Glutamatergic neuron (in vitro differentiated cells): Measurements from ENCODE around the gene FAAP20. TPM values are rescaled to one million over a fixed set of nuclear protein-coding genes. Genes with fewer than 3 reads are reported as not detected.

Source experiments
- DNase-seq: peaks from one replicate; pipeline ENCODE4 v3.0.0; 2022
- H3K27ac Mint-ChIP-seq: one replicate; pipeline ENCODE4 v1.8.0; 2020; ENCODE audit warnings: mild to moderate bottlenecking, mixed read lengths, inconsistent platforms; ENCODE audit not compliant: unreplicated experiment
- H3K27me3 Mint-ChIP-seq: one replicate; pipeline ENCODE4 v1.8.0; 2020; ENCODE audit warnings: mild to moderate bottlenecking, moderate library complexity, mixed read lengths, inconsistent platforms; ENCODE audit not compliant: unreplicated experiment
- H3K36me3 Mint-ChIP-seq: one replicate; pipeline ENCODE4 v1.8.0; 2020; ENCODE audit warnings: mild to moderate bottlenecking, mixed read lengths, inconsistent platforms; ENCODE audit not compliant: unreplicated experiment
- H3K4me1 Mint-ChIP-seq: one replicate; pipeline ENCODE4 v1.8.0; 2020; ENCODE audit warnings: mild to moderate bottlenecking, low read depth, mixed read lengths, inconsistent platforms; ENCODE audit not compliant: unreplicated experiment
- H3K4me3 Mint-ChIP-seq: one replicate; pipeline ENCODE4 v1.8.0; 2020; ENCODE audit warnings: mild to moderate bottlenecking, mixed read lengths, inconsistent platforms; ENCODE audit not compliant: unreplicated experiment
- H3K9me3 Mint-ChIP-seq: one replicate; pipeline ENCODE4 v1.8.0; 2020; ENCODE audit warnings: mild to moderate bottlenecking, moderate library complexity, mixed read lengths, inconsistent platforms; ENCODE audit not compliant: unreplicated experiment
- CTCF ChIP-seq: fragments of 200-600 bp; sonication (generic); IDR thresholded peaks from one replicate; pipeline ENCODE4 v1.5.0; 2021; ENCODE audit not compliant: partially characterized antibody, unreplicated experiment
- total RNA-seq: library from RNA; stranded (reverse); fragmentation: NEBNext Ultra II Directional; extraction: Animal tissue kit (Norgen Biotek cat#: 25700); gene quantifications from one replicate; pipeline ENCODE4 v1.2.1, GENCODE V29; 2021; ENCODE audit not compliant: unreplicated experiment

Gene FAAP20
- total RNA-seq, 1 donor from 2014 or later = 111 TPM

- no peak overlapping the region for H3K4me3 Mint-ChIP-seq
- peaks cover 13% of the 10 kb centered on the region for H3K9me3 Mint-ChIP-seq
- no peak for DNase-seq
- H3K4me1 Mint-ChIP-seq = no peaks in the 10 kb centered on the region
- H3K36me3 Mint-ChIP-seq = peaks cover 7% of the 10 kb centered on the region
- H3K27me3 Mint-ChIP-seq = peaks cover 7% of the 10 kb centered on the region
- no peak for TF ChIP-seq CTCF
- H3K27ac Mint-ChIP-seq = no peak overlapping the region
Measured at GRCh38 chr1:2169200-2169836, 25.3 kb downstream of the FAAP20 start.

GRCh38 chr1:2168535-2168934 is 26.0 kb downstream of the FAAP20 start:
- no peak for TF ChIP-seq CTCF
- H3K4me1 Mint-ChIP-seq = no peaks in the 10 kb centered on the region
- peaks cover 7% of the 10 kb centered on the region for H3K36me3 Mint-ChIP-seq
- no peak overlapping the region for H3K27ac Mint-ChIP-seq
- peaks cover 7% of the 10 kb centered on the region for H3K27me3 Mint-ChIP-seq
- no peak overlapping the region for H3K4me3 Mint-ChIP-seq
- peaks cover 13% of the 10 kb centered on the region for H3K9me3 Mint-ChIP-seq
- no peak for DNase-seq

- Mint-ChIP-seq H3K9me3 (peaks cover 11% of the 10 kb centered on the region), H3K27ac (no peak overlapping the region), H3K4me1 (no peaks in the 10 kb centered on the region), H3K4me3 (no peak overlapping the region), H3K36me3 (peaks cover 7% of the 10 kb centered on the region), H3K27me3 (peaks cover 5% of the 10 kb centered on the region)
- no peak for DNase-seq
- no peak for TF ChIP-seq CTCF
Measured at GRCh38 chr1:2168090-2168489, 26.5 kb downstream of the FAAP20 start.

- Mint-ChIP-seq H3K4me3 (no peak overlapping the region), H3K4me1 (no peaks in the 10 kb centered on the region), H3K27me3 (peaks cover 4% of the 10 kb centered on the region), H3K36me3 (peaks cover 14% of the 10 kb centered on the region), H3K27ac (no peak overlapping the region), H3K9me3 (peaks cover 13% of the 10 kb centered on the region)
- no peak for DNase-seq
- TF ChIP-seq CTCF = no peak
Measured at GRCh38 chr1:2166695-2167094, 27.9 kb downstream of the FAAP20 start.

GRCh38 chr1:2166254-2166653 is 28.3 kb downstream of the FAAP20 start:
- Mint-ChIP-seq H3K4me3 (no peak overlapping the region), H3K27me3 (peaks cover 2% of the 10 kb centered on the region), H3K4me1 (no peaks in the 10 kb centered on the region), H3K27ac (no peak overlapping the region), H3K9me3 (peaks cover 13% of the 10 kb centered on the region), H3K36me3 (peaks cover 15% of the 10 kb centered on the region)
- no peak for TF ChIP-seq CTCF
- peak; percentile 48 for DNase-seq
